GM19438 (cell line): ENCODE results near the gene RNF144A.
"Not testable (repeated sequence)": the region's sequence is repeated elsewhere in the genome, so short reads cannot be mapped to it uniquely, and the experiment has no call there.

ENCODE experiments used
- ATAC-seq: cut with Tn5 transposase; IDR thresholded peaks from one replicate; pipeline ENCODE4 v1.9.1; 2021; ENCODE audit warnings: low read depth; ENCODE audit not compliant: unreplicated experiment

RNF144A gene

GRCh38 chr2:6995391-6996097, 78.3 kb downstream of the RNF144A start:
- ATAC-seq, result no peak

GRCh38 chr2:6999211-6999877, 82.1 kb downstream of the RNF144A start:
- ATAC-seq, result peak; percentile 76

GRCh38 chr2:7001395-7001794, 84.2 kb downstream of the RNF144A start:
- ATAC-seq, result not testable (repeated sequence)

DNA sequence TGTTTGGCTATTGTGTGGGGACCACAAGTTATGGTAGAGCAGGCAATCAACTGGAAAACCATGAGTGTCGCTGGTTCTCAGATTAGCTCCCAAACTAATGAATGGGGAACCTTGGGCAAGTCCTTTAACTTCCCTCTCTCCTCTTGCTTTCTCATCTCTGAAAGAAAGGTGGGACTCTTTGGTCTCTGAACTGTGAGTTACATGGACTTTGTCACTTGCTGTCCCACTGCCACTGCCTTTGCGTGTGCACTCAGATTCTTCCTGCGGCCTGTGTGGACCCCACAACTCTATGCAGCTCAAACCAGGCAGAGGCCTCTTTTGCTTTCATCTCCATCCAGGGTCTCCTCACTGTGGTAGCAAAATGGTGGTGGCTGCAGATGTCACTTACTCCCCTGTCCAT, 86.7 kb downstream of the RNF144A start:
- no peak for ATAC-seq

DNA sequence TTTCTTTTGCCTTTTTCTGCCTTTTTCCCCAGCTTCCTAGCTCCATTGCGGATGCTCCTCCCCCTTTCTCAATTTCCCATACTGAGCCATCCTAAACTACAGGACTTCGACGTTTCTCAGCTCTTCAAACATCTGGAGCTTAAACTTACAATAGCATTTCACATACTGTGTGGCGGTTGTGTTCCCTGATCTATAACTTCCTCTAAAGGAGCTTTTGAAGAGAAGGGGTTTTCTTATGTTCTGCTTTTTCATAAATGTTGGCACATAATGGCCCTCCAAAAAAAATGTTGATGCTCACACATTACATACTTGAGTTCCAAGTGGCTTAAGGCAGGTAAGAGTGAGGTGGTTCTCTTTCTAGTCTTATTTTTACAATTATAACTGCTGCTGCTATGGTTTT, 87.4 kb downstream of the RNF144A start:
- ATAC-seq, result no peak

GRCh38 chr2:7007488-7007845, 90.3 kb downstream of the RNF144A start:
- peak; percentile 37 for ATAC-seq

DNA sequence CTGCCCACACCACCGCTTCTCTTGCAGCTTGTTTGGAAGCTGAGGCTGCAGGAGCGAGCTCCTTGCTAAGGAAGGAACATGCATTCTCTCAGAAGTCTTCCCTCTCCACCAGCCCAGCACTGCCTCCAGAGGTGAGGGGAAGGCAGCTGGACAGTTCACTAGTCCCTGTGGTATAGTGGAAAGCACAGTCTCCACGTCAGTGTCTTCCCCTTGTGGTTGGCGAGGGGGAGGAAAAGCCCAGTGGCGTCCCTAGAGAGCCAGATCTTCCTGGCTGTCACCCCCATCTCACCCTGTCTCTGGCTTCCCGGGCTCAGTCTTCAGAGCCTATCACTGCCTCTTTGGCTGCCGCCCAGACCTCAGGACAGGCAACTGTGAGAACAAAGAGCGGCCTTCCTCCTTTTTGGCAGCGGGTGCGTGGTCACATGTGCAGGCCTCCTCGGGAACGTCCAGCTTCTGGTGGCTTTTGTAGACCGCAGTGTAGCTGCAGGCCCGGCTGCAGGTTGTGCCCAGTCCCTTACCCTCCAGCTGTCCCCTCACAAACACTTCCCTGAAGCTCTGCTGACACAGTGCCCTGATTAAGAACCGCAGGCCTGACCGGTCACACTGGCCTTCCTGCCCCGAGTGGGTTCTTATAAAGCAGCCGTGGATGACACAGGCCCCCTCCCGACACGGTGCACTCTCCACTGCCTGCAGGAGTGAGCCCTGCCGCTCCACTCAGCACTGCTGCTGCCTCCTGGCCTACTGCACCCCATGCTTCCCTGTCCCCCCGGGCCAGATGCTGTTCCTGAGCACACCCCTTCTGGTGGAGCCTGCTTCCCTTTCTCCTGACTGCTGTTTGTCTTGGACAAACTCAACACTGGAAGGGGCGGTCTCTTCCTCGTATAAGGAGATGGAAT, 90.9 kb downstream of the RNF144A start:
- ATAC-seq, result peak; percentile 70

DNA sequence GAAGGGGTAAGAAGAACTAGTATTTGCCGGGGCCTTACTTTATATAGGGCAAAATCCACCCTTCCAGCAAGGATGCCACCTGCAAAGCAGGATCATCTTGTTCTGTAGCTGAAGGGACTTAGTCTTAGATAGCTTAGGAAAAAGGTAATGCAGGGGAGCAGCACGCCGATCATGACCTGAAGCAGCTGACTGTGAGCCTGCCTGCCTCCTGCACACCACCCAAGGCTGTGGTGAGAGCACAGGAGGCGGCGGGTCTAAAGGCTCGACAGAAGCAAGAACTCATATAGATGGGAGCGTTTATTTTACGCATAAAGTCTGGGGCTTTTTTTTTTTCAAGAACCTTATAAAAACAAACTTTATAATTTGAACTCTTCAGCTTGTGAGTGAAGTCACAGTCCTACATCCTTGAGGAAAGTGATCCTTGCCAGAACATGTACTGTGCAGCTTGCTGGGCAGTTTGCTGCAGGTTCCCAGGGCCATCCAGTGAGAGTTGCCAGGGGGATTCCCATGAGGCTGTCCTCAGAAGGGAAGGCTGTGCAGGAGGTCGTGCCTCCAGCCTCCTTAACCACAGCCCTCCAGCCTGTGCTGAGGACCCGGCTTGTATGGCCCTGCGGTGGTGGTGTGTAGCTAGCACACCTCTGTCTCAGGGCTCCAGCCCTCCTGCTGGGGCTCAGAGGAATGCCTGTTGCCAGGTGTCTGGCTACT, 92.1 kb downstream of the RNF144A start:
- ATAC-seq, result no peak

DNA sequence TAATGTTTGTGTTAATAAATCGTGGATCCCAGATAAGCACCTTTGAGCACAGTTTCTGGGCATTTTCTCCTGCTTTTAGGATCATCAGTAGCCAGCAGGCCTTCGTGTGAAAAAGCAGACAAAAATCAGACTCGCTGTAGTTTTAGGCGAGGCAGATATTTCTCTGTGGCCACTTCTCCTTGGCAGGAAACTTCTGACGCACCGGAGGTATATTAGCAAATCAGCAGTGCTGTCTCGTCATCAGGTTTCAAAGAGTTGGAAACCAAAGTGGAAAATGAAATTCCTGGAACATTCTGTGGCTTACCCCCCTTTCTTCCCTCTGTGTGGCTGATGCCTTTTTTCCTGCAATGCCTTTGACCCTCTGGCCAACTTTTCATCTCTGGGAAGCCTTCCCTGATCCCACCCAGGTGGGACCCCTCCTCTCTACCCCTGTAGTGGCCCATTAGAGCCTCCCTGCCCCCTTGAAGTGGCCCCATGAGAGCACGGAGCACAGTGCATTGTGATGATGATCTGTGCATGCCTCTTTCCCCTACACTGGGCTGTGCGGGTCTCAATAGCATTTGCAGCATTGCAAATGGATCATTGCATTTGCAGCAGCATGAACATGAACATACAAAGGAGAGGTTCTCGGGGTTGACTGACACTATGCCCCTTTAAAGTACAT, 93.3 kb downstream of the RNF144A start:
- no peak for ATAC-seq

DNA sequence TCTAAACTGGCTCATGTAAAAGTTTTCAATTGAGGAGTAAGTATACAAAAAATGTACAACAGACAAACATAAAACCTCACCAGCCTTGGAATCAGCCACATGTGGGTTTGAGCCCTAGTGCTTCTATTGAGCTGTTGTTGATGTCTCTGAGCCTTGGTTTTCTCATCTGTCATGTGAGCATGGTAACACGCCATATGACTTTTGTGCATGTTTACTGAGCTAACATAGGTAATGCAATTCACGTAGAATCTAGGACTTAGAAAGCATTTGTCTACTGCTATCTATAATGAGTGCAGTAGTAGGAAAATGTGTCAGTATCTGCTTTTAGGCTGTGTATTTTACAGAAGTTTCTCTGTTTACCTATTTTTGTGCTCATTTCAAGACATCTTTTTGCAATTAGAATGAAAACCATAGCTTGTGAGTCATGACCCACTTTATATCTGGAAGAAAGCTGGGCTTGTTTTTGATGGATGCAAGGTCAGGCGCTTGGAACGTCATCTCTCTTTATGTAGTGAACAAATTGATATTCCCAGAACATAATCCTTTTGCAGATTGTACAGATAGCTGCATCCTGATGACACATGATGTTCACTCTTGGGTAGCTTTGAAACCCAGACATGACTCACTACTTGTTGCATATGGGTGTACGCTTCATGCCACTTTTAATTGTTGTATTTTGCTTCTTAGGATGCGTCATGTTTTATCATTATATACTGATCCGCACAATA, 94.3 kb downstream of the RNF144A start:
- ATAC-seq, result no peak

- no peak for ATAC-seq
Observed at GRCh38 chr2:7012141-7012764, 95.0 kb downstream of the RNF144A start.

DNA sequence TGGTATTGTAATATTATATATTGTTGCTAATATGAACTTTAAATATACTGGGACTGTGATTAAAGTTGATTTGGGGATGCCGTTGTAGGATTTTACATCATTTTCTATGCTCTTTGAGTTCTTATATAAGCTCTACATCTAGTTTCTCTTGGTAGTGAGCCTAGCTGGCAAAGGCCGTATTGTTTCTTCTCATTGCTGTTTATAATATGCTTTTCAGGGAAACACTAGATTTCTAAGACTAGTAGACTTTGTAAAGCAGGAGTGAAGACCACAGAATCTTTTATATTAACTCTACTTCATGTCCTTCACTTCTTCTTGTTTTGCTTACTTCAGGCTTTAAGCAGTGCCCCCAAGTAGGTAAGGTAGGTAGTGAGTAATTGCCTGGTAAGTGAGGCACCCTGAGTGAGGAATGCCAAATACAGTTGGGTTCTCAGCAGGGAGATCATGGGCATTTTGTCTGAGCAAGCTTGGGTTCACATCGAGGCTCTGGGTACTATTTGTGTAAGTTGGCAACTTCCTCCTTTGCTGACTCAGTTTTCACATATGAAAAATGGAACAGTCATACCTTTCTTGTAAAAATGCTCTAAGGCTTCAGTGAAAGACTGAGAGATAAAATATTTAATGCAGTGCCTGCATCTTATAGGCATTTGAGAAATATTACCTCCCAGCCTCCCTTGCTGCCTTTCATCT, 96.4 kb downstream of the RNF144A start:
- ATAC-seq, result no peak

DNA sequence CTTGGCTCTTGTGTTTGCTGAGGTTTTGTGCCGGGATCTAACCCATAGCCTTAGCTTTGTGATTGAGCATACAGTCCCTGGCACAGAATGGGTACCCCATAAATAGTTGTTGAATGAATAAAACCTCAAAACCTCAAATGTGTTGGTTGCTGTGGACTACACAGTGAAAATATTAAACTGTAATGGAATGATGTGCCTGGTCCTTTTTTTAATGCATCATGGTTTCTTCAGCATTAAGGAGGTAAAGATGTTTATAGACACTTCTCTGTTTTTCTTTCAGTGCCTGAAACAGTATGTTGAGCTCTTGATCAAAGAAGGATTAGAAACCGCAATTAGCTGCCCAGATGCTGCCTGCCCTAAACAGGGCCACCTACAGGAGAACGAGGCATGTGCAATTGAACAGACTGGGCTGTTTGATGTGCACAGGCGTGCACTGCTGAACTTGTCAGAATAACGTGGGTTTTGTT, 97.0 kb downstream of the RNF144A start:
- ATAC-seq, result no peak

- no peak for ATAC-seq
Observed at GRCh38 chr2:7015007-7015950, 98.1 kb downstream of the RNF144A start.

DNA sequence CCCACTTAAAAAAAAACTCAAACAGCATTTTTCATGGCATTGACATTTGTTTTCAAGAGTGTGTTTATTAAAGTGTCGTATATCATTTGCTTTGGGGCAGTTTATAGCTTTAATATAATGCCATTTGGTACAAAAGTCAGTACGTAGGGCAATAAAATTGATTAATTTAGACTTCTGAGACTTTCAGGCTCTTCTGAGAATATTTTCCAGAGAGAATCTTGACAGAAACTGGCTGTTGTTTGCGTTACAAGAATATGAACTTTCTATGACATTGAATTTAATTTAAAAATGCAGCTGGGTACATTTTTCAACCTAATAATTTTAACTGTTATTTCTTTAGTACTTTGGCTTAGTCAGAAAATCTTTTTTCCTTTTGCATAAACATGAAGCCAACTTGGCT, 98.9 kb downstream of the RNF144A start:
- ATAC-seq, result no peak

GRCh38 chr2:7016601-7017211, 99.5 kb downstream of the RNF144A start:
- ATAC-seq, result no peak

DNA sequence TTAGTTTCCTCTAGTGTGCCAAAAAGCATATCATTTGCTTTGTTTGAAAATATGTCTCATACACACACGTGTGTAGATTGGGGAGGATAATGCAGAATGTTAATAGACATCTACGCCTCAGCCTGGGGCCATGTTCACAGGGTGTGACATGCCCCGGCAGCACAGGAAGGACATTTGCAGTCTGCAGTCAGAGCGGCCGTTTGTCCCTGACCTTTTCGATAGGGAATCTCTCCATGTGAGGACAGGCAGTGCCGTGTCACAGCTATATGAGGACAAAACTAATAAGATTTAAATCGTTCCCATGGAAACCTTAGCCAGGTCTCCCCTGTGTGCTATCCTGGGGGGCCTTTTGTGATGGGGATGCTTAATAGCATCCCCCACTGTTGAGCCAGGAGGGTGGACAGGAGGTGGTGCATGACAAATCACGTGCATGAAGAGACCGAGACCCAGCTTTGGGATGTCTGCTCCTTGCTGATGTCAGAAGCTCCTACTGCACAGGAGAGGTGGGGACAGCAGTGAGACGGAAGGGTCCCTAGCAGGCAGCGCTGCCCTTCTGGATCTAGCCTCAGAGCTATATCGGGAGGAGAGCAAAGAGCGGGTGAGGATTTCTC, 100.6 kb downstream of the RNF144A start:
- no peak for ATAC-seq
